Astrocyte (in vitro differentiated cells and primary cell): ENCODE measurements around the gene LAYN. TPM values are rescaled to one million over a fixed set of nuclear protein-coding genes. Genes with fewer than 3 reads are reported as not detected.

Source experiments
- DNase-seq: peaks from one replicate; pipeline ENCODE4 v3.0.0-alpha.2; 2010; ENCODE audit warnings: low read depth
- FAIRE-seq: peaks from 2 replicates; lab custom pipeline; 2011; peaks lifted over from hg19 to GRCh38; lab: Jason Lieb, UNC
- H2AFZ ChIP-seq: 2 replicates; pipeline ENCODE4 v1.6.0; 2012; ENCODE audit warnings: low read depth, low read length, inconsistent platforms
- H3K27ac ChIP-seq: 2 replicates; pipeline ENCODE4 v1.5.1; 2011; ENCODE audit warnings: low read depth, low read length, inconsistent platforms
- H3K27me3 ChIP-seq: 2 replicates; pipeline ENCODE4 v1.6.0; 2011; ENCODE audit warnings: low read length, inconsistent platforms; ENCODE audit not compliant: insufficient read depth
- H3K36me3 ChIP-seq: 2 replicates; pipeline ENCODE4 v1.5.1; 2011; ENCODE audit warnings: low read length, inconsistent platforms; ENCODE audit not compliant: insufficient read depth
- H3K4me1 ChIP-seq: 2 replicates; pipeline ENCODE4 v1.5.1; 2011; ENCODE audit warnings: low read length, inconsistent platforms; ENCODE audit not compliant: insufficient read depth
- H3K4me2 ChIP-seq: 2 replicates; pipeline ENCODE4 v1.6.0; 2012; ENCODE audit warnings: low read length, inconsistent platforms
- H3K4me3 ChIP-seq: 2 replicates; pipeline ENCODE4 v1.5.1; 2011; ENCODE audit warnings: low read depth, mild to moderate bottlenecking, low read length, inconsistent platforms; ENCODE audit not compliant: insufficient read depth
- H3K79me2 ChIP-seq: 2 replicates; pipeline ENCODE4 v1.6.0; 2012; ENCODE audit warnings: mild to moderate bottlenecking, low read length, inconsistent platforms; ENCODE audit not compliant: insufficient read depth
- H3K9ac ChIP-seq: 2 replicates; pipeline ENCODE4 v1.6.0; 2012; ENCODE audit warnings: mild to moderate bottlenecking, low read length, inconsistent platforms
- H3K9me3 ChIP-seq: 2 replicates; pipeline ENCODE4 v1.5.1; 2012; ENCODE audit warnings: low read depth, mild to moderate bottlenecking, low read length, inconsistent platforms; ENCODE audit not compliant: insufficient read depth
- H4K20me1 ChIP-seq: 2 replicates; pipeline ENCODE4 v1.6.0; 2012; ENCODE audit warnings: low read length, inconsistent platforms; ENCODE audit not compliant: insufficient read depth
- H3K27ac Mint-ChIP-seq: one replicate; pipeline ENCODE4 v1.8.0; 2021; ENCODE audit warnings: mild to moderate bottlenecking, mixed read lengths; ENCODE audit not compliant: unreplicated experiment
- H3K27me3 Mint-ChIP-seq: one replicate; pipeline ENCODE4 v1.8.0; 2021; ENCODE audit warnings: low read depth, mixed read lengths; ENCODE audit not compliant: unreplicated experiment
- H3K36me3 Mint-ChIP-seq: one replicate; pipeline ENCODE4 v1.8.0; 2021; ENCODE audit warnings: low read depth, mixed read lengths; ENCODE audit not compliant: unreplicated experiment
- H3K4me1 Mint-ChIP-seq: one replicate; pipeline ENCODE4 v1.8.0; 2021; ENCODE audit warnings: low read depth, mixed read lengths; ENCODE audit not compliant: unreplicated experiment
- H3K4me3 Mint-ChIP-seq: one replicate; pipeline ENCODE4 v1.8.0; 2021; ENCODE audit warnings: mild to moderate bottlenecking, moderate library complexity, mixed read lengths; ENCODE audit not compliant: unreplicated experiment
- H3K9me3 Mint-ChIP-seq: one replicate; pipeline ENCODE4 v1.8.0; 2021; ENCODE audit warnings: mild to moderate bottlenecking, mixed read lengths; ENCODE audit not compliant: unreplicated experiment
- CTCF ChIP-seq: IDR thresholded peaks from 2 replicates; pipeline ENCODE4 v1.5.1; 2011; ENCODE audit warnings: low read depth, mild to moderate bottlenecking, inconsistent platforms, low read length, moderate library complexity; ENCODE audit not compliant: insufficient read depth
- EZH2 ChIP-seq: IDR thresholded peaks from 2 replicates; pipeline ENCODE4 v1.6.1; 2012; ENCODE audit warnings: mild to moderate bottlenecking, low read length, inconsistent platforms; ENCODE audit not compliant: insufficient read depth
- total RNA-seq: library from RNA; stranded (reverse); gene quantifications from 2 replicates; pipeline ENCODE4 v1.2.1, GENCODE V29; 2021

The LAYN gene
- total RNA-seq, 1 donor from 2014 or later: 54.5 TPM

- no peaks in the 10 kb centered on the region for H3K36me3 ChIP-seq
- H3K27ac Mint-ChIP-seq: no peak overlapping the region
- no peaks in the 10 kb centered on the region for H3K9me3 Mint-ChIP-seq
- DNase-seq: peak; percentile 77
- H3K4me1 ChIP-seq: peaks cover 29% of the 10 kb centered on the region
- no peaks in the 10 kb centered on the region for H3K9me3 ChIP-seq
- H3K79me2 ChIP-seq: no peaks in the 10 kb centered on the region
- no peak overlapping the region for H3K4me3 Mint-ChIP-seq
- no peak overlapping the region for H3K27ac ChIP-seq
- peaks cover 43% of the 10 kb centered on the region for H3K4me1 Mint-ChIP-seq
- H3K27me3 Mint-ChIP-seq: no peaks in the 10 kb centered on the region
- H2AFZ ChIP-seq: no peak overlapping the region
- no peaks in the 10 kb centered on the region for H3K27me3 ChIP-seq
- no peak overlapping the region for H3K4me3 ChIP-seq
- no peak for FAIRE-seq
- TF ChIP-seq EZH2: no peak
- no peak for TF ChIP-seq CTCF
- H3K9ac ChIP-seq: no peak overlapping the region
- no peak overlapping the region for H3K4me2 ChIP-seq
- no peaks in the 10 kb centered on the region for H3K36me3 Mint-ChIP-seq
- H4K20me1 ChIP-seq: no peaks in the 10 kb centered on the region
Observed at GRCh38 chr11:111522426-111522825, 18.1 kb upstream of the LAYN start.

- FAIRE-seq (peak; percentile 72), DNase-seq (no peak)
- Histone ChIP-seq H4K20me1 (no peaks in the 10 kb centered on the region), H3K79me2 (no peaks in the 10 kb centered on the region), H3K27me3 (no peaks in the 10 kb centered on the region), H3K4me3 (no peak overlapping the region), H2AFZ (no peak overlapping the region), H3K9ac (no peak overlapping the region), H3K27ac (no peak overlapping the region), H3K4me1 (peaks cover 29% of the 10 kb centered on the region), H3K9me3 (no peaks in the 10 kb centered on the region), H3K36me3 (no peaks in the 10 kb centered on the region), H3K4me2 (no peak overlapping the region)
- Mint-ChIP-seq H3K4me1 (peaks cover 48% of the 10 kb centered on the region), H3K27me3 (no peaks in the 10 kb centered on the region), H3K36me3 (no peaks in the 10 kb centered on the region), H3K9me3 (no peaks in the 10 kb centered on the region), H3K4me3 (no peak overlapping the region), H3K27ac (no peak overlapping the region)
- no peak for TF ChIP-seq CTCF
- TF ChIP-seq EZH2: no peak
Observed at GRCh38 chr11:111523343-111523742, 17.2 kb upstream of the LAYN start.

DNA sequence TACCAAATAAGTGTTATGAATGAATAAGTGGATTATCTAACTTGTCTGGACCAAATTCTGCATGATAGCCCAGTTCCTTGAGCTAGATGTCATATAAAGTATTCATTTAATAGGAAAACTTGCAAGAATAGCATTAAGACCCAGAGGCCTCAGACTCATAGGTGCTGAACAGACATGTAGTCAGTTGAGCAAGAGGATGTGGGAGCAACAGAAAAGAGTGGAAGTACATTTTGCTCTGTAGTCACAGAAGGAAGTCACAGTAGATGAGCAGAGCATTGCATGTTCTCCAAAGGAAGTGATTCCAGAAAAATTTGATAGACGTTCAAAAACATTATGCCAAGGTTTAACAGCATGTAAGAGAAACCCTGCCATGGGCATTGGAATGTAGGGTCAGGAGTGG lies 16.5 kb upstream of the LAYN start:
- H3K36me3 Mint-ChIP-seq: no peaks in the 10 kb centered on the region

More for the DNA sequence above, 16.5 kb upstream of the LAYN start:
- Histone ChIP-seq H3K9me3 (no peaks in the 10 kb centered on the region), H3K27ac (no peak overlapping the region), H4K20me1 (no peaks in the 10 kb centered on the region), H3K4me2 (no peak overlapping the region), H3K36me3 (no peaks in the 10 kb centered on the region), H3K27me3 (no peaks in the 10 kb centered on the region), H3K4me3 (no peak overlapping the region), H3K4me1 (peaks cover 29% of the 10 kb centered on the region), H3K79me2 (no peaks in the 10 kb centered on the region), H2AFZ (no peak overlapping the region), H3K9ac (no peak overlapping the region)
- H3K4me1 Mint-ChIP-seq: peaks cover 55% of the 10 kb centered on the region
- no peaks in the 10 kb centered on the region for H3K27me3 Mint-ChIP-seq
- TF ChIP-seq CTCF (no peak), EZH2 (no peak)
- H3K4me3 Mint-ChIP-seq: no peak overlapping the region
- H3K9me3 Mint-ChIP-seq: no peaks in the 10 kb centered on the region
- DNase-seq (no peak), FAIRE-seq (no peak)
- H3K27ac Mint-ChIP-seq: peak overlapping the region; percentile 5
